GM21786 (cell line): Measurements from ENCODE around the gene MOB2.
"Not testable (repeated sequence)": the region's sequence is repeated elsewhere in the genome, so short reads cannot be mapped to it uniquely, and the experiment has no call there.

Source experiments
- ATAC-seq: cut with Tn5 transposase; IDR thresholded peaks from one replicate; pipeline ENCODE4 v1.9.1; 2021; ENCODE audit not compliant: unreplicated experiment

The MOB2 gene

GRCh38 chr11:1518301-1518700 lies 31.7 kb upstream of the MOB2 start:
- ATAC-seq: no peak

GRCh38 chr11:1517117-1518005 lies 30.8 kb upstream of the MOB2 start:
- no peak for ATAC-seq

GRCh38 chr11:1516273-1517067 lies 29.9 kb upstream of the MOB2 start:
- ATAC-seq: no peak

- ATAC-seq: no peak
Observed at GRCh38 chr11:1515082-1516060, 28.8 kb upstream of the MOB2 start.

- ATAC-seq: no peak
Observed at GRCh38 chr11:1514336-1515061, 27.9 kb upstream of the MOB2 start.

GRCh38 chr11:1513326-1514296 lies 27.0 kb upstream of the MOB2 start:
- no peak for ATAC-seq

GRCh38 chr11:1512531-1513258 lies 26.1 kb upstream of the MOB2 start:
- ATAC-seq: not testable (repeated sequence)

- no peak for ATAC-seq
Observed at GRCh38 chr11:1511937-1512496, 25.4 kb upstream of the MOB2 start.

- no peak for ATAC-seq
Observed at GRCh38 chr11:1510928-1511327, 24.3 kb upstream of the MOB2 start.

- ATAC-seq: not testable (repeated sequence)
Observed at GRCh38 chr11:1510351-1510750, 23.8 kb upstream of the MOB2 start.

- no peak for ATAC-seq
Observed at GRCh38 chr11:1509626-1510255, 23.2 kb upstream of the MOB2 start.

- no peak for ATAC-seq
Observed at GRCh38 chr11:1508986-1509385, 22.4 kb upstream of the MOB2 start.

GRCh38 chr11:1508491-1508891 lies 21.9 kb upstream of the MOB2 start:
- no peak for ATAC-seq

GRCh38 chr11:1507381-1508140 lies 21.0 kb upstream of the MOB2 start:
- ATAC-seq: no peak

GRCh38 chr11:1506981-1507380 lies 20.4 kb upstream of the MOB2 start:
- ATAC-seq: no peak

GRCh38 chr11:1505480-1505879 lies 18.9 kb upstream of the MOB2 start:
- no peak for ATAC-seq
